ENCODE results near the gene KRT15. TPM values are rescaled to one million over a fixed set of nuclear protein-coding genes. Genes with fewer than 3 reads are reported as not detected.

Gene KRT15
- total RNA-seq, 1 experiment from 2014 or later: 83.0 TPM

- no TSS peak for BruUV-seq (replicated peaks)
- peak overlapping the region; percentile 99 for H3K27ac Mint-ChIP-seq (ENCODE audit: unreplicated experiment)
- peak; percentile 70 for DNase-seq
- CTCF ChIA-PET: interaction anchor here (0.8 to 19.2 kb wide), 3 partner anchors 23 to 139 kb away, joined by 3 to 471 read pairs (median 3); no protein-coding TSS in a partner anchor
- H3K27me3 Mint-ChIP-seq (ENCODE audit: unreplicated experiment): no peaks in the 10 kb centered on the region
- intact Hi-C loops (cut with micrococcal nuclease; ENCODE audit: unreplicated experiment): loop anchor here (5.0 to 10.0 kb wide), 2 partner anchors 589 to 666 kb away; partner anchors contain the start of gene KRT23
- H3K36me3 Mint-ChIP-seq (ENCODE audit: insufficient read depth, unreplicated experiment): peaks cover 100% of the 10 kb centered on the region
- H3K4me3 Mint-ChIP-seq (ENCODE audit: low read depth, unreplicated experiment): peak overlapping the region; percentile 95
- H3K4me1 Mint-ChIP-seq (ENCODE audit: low read depth, unreplicated experiment): peaks cover 73% of the 10 kb centered on the region
- no peaks in the 10 kb centered on the region for H3K9me3 Mint-ChIP-seq (ENCODE audit: low read depth, unreplicated experiment)
- no peak for TF ChIP-seq CTCF (IDR thresholded peaks at IDR 0.05; ENCODE audit: unreplicated experiment)
Observed at GRCh38 chr17:41523787-41524186, 5.1 kb upstream of the KRT15 start.

- no peak for DNase-seq
- Mint-ChIP-seq H3K4me1 (ENCODE audit: low read depth, unreplicated experiment) (peaks cover 73% of the 10 kb centered on the region), H3K27me3 (ENCODE audit: unreplicated experiment) (no peaks in the 10 kb centered on the region), H3K36me3 (ENCODE audit: insufficient read depth, unreplicated experiment) (peaks cover 100% of the 10 kb centered on the region), H3K4me3 (ENCODE audit: low read depth, unreplicated experiment) (peak overlapping the region; percentile 95), H3K9me3 (ENCODE audit: low read depth, unreplicated experiment) (no peaks in the 10 kb centered on the region), H3K27ac (ENCODE audit: unreplicated experiment) (peak overlapping the region; percentile 99)
- intact Hi-C loops (cut with micrococcal nuclease; ENCODE audit: unreplicated experiment): loop anchor here (5.0 to 10.0 kb wide), 2 partner anchors 588 to 666 kb away; partner anchors contain the start of gene KRT23
- no TSS peak for BruUV-seq (replicated peaks)
- TF ChIP-seq CTCF (IDR thresholded peaks at IDR 0.05; ENCODE audit: unreplicated experiment): no peak
- CTCF ChIA-PET: interaction anchor here (0.8 to 19.2 kb wide), 2 partner anchors 24 to 140 kb away, joined by 3 to 471 read pairs; no protein-coding TSS in a partner anchor
Observed at GRCh38 chr17:41523225-41523593, 4.5 kb upstream of the KRT15 start.

- H3K4me1 Mint-ChIP-seq (ENCODE audit: low read depth, unreplicated experiment): peaks cover 73% of the 10 kb centered on the region
- CTCF ChIA-PET: interaction anchor here (0.7 to 19.2 kb wide), 22 partner anchors 8 to 964 kb away, joined by 3 to 471 read pairs (median 4); no protein-coding TSS in a partner anchor
- TSS peak; percentile 2 for BruUV-seq (replicated peaks)
- H3K27me3 Mint-ChIP-seq (ENCODE audit: unreplicated experiment): no peaks in the 10 kb centered on the region
- no peak for TF ChIP-seq CTCF (IDR thresholded peaks at IDR 0.05; ENCODE audit: unreplicated experiment)
- intact Hi-C loops (cut with micrococcal nuclease; ENCODE audit: unreplicated experiment): loop anchor here (5.0 to 10.0 kb wide), 2 partner anchors 588 to 665 kb away; partner anchors contain the start of gene KRT23
- DNase-seq: peak; percentile 93
- H3K36me3 Mint-ChIP-seq (ENCODE audit: insufficient read depth, unreplicated experiment): peaks cover 98% of the 10 kb centered on the region
- peak overlapping the region; percentile 95 for H3K4me3 Mint-ChIP-seq (ENCODE audit: low read depth, unreplicated experiment)
- no peaks in the 10 kb centered on the region for H3K9me3 Mint-ChIP-seq (ENCODE audit: low read depth, unreplicated experiment)
- peak overlapping the region; percentile 99 for H3K27ac Mint-ChIP-seq (ENCODE audit: unreplicated experiment)
Observed at GRCh38 chr17:41522301-41523224, 3.9 kb upstream of the KRT15 start.

GRCh38 chr17:41521574-41522261 lies 3.0 kb upstream of the KRT15 start:
- peak overlapping the region; percentile 95 for H3K4me3 Mint-ChIP-seq (ENCODE audit: low read depth, unreplicated experiment)
- BruUV-seq (replicated peaks): no TSS peak

More at GRCh38 chr17:41521574-41522261, 3.0 kb upstream of the KRT15 start:
- H3K4me1 Mint-ChIP-seq (ENCODE audit: low read depth, unreplicated experiment): peaks cover 73% of the 10 kb centered on the region
- no peaks in the 10 kb centered on the region for H3K9me3 Mint-ChIP-seq (ENCODE audit: low read depth, unreplicated experiment)
- CTCF ChIA-PET: interaction anchor here (0.6 to 19.2 kb wide), 28 partner anchors 8 to 963 kb away, joined by 3 to 471 read pairs (median 4); no protein-coding TSS in a partner anchor
- peak overlapping the region; percentile 99 for H3K27ac Mint-ChIP-seq (ENCODE audit: unreplicated experiment)
- intact Hi-C loops (cut with micrococcal nuclease; ENCODE audit: unreplicated experiment): loop anchor here (5.0 to 10.0 kb wide), 2 partner anchors 587 to 664 kb away; partner anchors contain the start of gene KRT23
- peak; percentile 100 for DNase-seq
- peak; percentile 11 for TF ChIP-seq CTCF (IDR thresholded peaks at IDR 0.05; ENCODE audit: unreplicated experiment)
- no peaks in the 10 kb centered on the region for H3K27me3 Mint-ChIP-seq (ENCODE audit: unreplicated experiment)
- peaks cover 97% of the 10 kb centered on the region for H3K36me3 Mint-ChIP-seq (ENCODE audit: insufficient read depth, unreplicated experiment)
